Measurements from ENCODE around the gene LTV1.
"Not testable (repeated sequence)": the region's sequence is repeated elsewhere in the genome, so short reads cannot be mapped to it uniquely, and the experiment has no call there.

LTV1 gene

DNA sequence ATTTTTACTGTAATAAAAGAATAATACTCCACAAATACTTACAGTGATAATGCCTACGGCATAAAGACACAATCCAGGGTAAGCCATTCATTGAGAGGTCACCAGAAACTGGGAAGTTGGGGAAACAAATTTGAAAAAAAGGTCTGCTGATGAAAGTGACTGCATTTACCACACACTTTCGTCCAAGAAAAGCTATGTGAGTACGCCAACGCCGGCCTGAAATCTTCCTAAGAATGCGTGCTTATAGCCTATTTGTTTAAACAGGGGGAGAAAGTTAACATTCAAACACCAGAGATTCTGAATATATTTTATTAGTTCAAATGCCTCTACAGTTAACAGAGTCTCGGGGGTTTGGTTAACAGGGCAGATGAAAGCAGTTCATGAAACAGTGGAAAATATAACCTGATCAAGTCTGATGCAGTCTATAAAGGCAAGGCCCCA, 657 bp upstream of the LTV1 start:
- no peak for DNase-seq (ENCODE audit: low spot score)

- peak; percentile 7 for DNase-seq (ENCODE audit: low spot score)
These were observed 500 bp downstream of the LTV1 start for GRCh38 chr6:143843677-143843999.

- no peak for DNase-seq (ENCODE audit: low spot score)
These were observed 868 bp downstream of the LTV1 start for GRCh38 chr6:143844006-143844405.

- no peak for DNase-seq (ENCODE audit: low spot score)
These were observed 1.9 kb downstream of the LTV1 start for GRCh38 chr6:143845033-143845432.

DNA sequence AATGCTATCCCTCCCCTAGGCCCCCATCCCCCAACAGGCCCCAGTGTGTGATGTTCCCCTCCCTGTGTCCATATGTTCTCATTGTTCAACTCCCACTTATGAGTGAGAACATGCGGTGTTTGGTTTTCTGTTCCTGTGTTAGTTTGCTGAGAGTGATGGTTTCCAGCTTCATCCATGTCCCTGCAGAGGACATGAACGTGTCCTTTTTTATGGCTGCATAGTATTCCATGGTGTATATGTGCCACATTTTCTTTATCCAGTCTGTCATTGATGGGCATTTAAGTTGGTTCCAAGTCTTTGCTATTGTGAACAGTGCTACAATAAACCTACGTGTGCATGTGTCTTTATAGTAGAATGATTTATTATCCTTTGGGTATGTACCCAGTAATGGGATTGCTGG, 8.6 kb downstream of the LTV1 start:
- DNase-seq (ENCODE audit: low spot score): not testable (repeated sequence)

DNA sequence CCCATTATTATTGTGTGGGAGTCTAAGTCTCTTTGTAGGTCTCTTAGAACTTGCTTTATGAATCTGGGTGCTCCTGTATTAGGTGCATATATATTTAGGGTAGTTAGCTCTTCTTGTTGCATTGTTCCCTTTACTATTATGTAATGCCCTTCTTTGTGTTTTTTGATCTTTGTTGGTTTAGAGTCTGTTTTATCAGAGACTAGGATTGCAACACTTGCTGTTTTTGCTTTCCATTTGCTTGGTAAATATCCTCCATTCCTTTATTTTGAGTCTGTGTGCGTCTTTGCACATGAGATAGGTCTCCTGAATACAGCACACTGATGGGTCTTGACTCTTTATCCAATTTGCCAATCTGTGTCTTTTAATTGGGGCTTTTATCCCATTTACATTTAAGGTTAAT, 11.9 kb downstream of the LTV1 start:
- not testable (repeated sequence) for DNase-seq (ENCODE audit: low spot score)

DNA sequence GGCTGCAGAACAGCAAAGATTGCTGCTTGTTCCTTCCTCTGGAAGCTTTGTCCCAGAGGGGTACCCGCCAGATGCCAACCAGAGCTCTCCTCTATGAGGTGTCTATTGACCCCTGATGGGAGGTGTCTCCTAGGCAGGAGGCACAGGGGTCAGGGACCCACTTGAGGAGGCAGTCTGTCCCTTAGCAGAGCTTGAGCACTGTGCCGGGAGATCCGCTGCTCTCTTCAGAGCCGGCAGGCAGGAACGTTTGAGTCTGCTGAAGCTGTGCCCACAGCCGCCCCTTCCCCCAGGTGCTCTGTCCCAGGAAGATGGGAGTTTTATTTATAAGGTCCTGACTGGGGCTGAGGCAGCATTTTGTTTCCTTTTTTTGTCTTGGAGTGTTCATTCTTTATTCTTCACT, 13.6 kb downstream of the LTV1 start:
- DNase-seq (ENCODE audit: low spot score): not testable (repeated sequence)

GRCh38 chr6:143857651-143858050, 14.5 kb downstream of the LTV1 start:
- no peak for DNase-seq (ENCODE audit: low spot score)

DNA sequence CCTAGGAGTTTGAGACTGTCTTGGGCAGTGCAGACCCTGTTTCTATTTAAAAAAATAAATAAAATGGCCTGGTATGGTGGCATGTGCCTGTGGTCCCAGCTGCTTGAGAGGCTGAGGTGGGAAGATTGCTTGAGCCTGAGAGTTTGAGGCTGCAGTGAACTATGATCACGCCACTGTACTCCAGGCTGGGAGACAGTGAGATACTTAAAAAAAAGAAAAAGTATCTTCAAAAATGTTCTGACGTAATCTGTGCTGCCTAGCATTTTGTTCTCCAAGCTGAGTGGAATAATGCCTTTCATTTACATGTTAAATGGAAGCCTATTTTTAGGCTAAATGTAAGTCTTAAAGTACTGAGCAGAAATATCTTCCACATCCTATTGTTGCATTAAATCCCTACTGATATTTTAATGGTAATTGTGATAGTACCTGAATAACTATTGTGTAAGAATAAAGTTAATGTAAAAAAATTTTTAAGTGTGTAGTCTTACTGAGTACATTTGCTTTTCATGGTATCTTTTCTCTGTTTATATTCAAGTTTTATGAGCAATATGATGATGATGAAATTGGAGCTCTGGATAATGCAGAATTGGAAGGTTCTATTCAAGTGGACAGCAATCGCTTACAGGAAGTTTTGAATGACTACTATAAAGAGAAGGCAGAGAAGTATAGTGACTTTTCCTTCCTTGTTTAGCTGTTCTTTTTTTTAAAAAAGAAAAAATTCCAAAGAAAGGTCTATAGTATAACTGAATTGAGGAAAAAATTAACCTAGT, 16.9 kb downstream of the LTV1 start:
- no peak for DNase-seq (ENCODE audit: low spot score)

DNA sequence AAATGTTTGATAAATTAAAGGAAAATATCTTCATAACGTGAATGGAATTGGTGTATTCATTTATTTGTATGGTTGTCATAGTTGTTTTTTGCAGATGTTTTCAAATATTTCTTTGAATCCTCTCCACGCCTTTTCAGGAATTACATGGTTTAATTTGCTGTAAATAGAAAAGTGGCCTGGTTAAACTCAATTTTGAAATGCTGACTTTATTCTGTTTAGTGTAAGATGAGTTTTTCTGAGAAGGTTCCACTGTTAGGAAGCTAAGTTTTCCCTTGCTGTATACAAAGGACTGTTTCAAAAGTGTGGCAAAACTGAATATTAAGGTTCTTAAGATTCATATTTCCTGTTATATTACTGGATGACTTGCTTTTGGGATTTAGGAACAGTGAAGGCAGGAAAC, 20.6 kb downstream of the LTV1 start:
- no peak for DNase-seq (ENCODE audit: low spot score)

- no peak for DNase-seq (ENCODE audit: low spot score)
These were observed 21.1 kb downstream of the LTV1 start, which contains the start of gene ZC2HC1B for GRCh38 chr6:143864234-143864633. TSS of gene ZC2HC1B (plus strand) at chr6:143864474. CDS start at chr6:143864540, 66 bp downstream.

DNA sequence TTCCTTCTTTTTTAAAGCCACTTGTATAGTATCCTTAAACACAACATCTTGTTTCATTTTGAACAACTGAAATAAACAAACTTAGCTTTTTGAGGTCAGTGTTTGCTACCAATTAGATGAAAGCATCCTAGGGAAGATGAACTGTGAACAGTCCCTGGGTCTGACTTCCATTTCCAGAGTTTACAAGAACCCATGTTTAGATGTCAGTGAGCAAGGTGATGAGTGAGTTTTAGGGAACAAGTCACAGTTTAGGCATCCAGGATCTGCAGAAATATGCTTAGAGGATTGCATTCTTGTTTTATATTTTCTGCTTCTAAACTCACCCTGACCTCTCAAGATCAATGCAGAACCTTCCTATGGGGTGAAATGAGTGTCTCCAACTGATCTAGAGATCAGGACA, 24.1 kb downstream of the LTV1 start:
- no peak for DNase-seq (ENCODE audit: low spot score)

DNA sequence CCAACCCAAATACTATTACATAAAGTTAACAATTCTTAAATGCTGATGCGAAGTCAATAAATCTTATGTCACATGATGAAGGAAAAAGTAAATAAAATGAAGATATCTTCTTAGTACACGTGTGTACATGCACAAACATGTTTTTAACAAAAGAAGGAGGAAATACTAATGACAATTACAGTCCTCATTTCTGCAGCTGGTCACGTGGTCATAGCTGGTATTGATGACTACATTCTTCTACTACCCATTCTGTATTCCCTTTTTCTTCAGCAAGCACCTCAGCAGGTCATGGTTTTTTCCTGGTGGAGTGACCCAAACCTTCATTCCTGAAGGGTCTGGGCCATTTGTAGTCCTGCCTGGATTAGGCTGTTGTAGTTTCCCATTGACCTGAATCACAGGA, 25.7 kb downstream of the LTV1 start:
- DNase-seq (ENCODE audit: low spot score): not testable (repeated sequence)

GRCh38 chr6:143871202-143871730, 28.1 kb downstream of the LTV1 start:
- not testable (repeated sequence) for DNase-seq (ENCODE audit: low spot score)

- no peak for DNase-seq (ENCODE audit: low spot score)
These were observed 29.1 kb downstream of the LTV1 start for GRCh38 chr6:143872201-143872600.

DNA sequence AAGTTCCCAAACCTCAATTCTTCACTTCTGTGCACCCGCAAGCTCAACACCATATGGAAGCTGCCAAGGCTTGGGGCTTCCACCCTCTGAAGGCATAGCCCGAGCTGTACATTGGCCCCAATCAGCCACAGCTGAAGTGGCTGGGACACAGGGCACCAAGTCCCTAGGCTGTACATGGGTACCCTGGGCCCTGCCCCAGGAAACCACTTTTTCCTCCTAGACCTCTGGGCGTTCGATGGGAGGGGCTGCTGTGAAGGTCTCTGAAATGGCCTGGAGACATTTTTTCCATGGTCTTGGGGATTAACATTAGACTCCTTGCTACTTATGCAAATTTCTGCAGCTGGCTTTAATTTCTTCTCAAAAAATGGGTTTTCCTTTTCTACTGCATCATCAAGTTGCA, 30.5 kb downstream of the LTV1 start:
- not testable (repeated sequence) for DNase-seq (ENCODE audit: low spot score)

- DNase-seq (ENCODE audit: low spot score): not testable (repeated sequence)
These were observed 31.4 kb downstream of the LTV1 start for GRCh38 chr6:143874503-143874902.

DNA sequence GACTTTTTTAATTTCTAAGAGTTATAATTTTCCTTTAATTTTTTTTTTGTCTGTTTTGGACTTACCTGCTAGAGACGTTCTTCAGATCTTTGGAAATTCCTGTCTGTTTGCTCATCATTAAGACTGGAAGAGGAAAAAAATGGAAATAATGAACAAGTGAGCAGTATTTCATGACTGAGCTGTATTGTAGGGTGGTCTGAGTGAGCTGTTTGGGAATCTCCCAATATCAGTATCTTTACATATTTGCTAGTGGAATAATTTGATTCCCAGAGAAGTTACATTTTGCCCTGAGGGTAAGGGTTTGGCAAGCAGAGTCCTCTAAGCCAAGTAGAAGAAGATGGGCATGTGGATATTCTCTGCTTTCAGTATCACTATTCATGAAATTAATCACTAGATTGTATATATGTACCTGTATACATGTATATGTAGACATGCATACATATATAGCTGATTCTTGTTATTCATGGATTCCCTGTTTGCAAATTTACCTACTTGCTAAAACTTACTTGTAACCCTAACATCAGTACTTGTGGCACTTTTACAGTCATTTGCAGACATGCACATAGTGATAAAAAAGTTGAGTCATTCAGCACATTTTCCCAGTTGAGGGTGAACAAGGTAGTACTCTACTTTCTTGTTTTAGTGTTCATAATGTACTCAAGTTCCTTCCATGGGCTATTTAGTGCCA, 34.6 kb downstream of the LTV1 start:
- DNase-seq (ENCODE audit: low spot score): no peak

DNA sequence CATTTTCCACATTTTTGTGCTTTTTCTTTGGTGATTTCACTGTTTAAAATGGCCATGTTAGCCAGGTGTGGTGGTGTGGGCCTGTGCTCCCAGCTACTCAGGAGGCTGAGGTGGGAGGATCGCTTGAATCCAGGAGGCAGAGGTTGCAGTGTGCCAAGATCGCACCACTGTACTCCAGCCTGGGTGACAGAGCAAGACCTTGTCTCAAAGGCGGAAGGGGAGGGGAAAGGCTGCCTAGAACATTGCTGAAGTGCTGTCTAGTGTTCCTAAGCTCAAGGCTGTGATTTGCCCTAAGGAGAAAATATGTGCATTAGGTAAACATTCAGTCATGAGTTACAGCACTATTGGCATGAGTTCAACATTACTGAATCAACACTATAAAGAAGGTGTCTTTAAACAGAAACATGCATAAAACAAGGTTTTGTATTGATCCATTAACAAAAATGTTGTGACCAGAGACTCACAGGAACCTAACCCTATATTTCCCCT, 35.2 kb downstream of the LTV1 start:
- no peak for DNase-seq (ENCODE audit: low spot score)

DNA sequence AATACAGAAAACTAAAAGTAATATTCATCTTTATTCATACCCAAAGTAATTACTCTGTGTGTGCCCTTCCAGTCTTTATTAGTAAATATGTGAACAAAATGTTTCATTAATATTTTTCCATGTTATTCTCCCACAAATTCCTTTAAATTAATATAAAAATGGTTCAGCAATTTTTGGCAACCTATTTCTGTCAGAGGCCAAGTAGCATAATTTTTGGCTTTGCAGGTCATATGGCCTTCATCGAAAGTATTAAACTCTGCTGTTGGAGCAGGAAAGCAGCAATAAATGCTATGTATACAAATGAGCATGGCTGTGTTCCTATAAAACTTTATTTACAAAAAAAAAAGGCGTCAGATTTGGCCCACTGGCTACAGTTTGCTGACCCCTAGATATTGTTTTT, 37.3 kb downstream of the LTV1 start:
- no peak for DNase-seq (ENCODE audit: low spot score)

DNA sequence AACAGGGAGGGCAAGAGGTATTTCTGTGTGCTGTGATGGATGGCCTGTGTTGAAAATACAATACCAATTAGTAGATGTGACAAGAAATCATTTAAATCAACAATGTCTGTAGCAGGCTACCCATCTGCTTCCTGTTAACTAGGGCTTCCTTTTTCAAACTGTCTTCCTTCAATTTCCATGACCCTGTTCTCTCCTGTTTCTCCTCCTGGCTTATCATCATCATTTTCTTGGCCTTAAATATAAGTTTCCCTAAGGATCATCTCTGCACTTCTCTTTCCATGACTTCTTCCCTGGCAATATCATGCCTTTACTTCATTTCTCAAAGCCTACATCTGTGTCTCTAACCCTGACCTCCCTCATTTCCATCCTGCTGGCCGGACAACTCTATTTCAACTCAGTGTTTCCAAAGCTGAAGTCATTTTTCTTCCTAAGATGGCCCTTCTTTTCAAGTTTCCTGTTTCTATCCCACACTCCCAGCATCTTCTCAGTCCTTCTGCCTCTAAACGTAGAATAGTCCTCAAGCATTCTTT, 39.3 kb downstream of the LTV1 start:
- no peak for DNase-seq (ENCODE audit: low spot score)

DNA sequence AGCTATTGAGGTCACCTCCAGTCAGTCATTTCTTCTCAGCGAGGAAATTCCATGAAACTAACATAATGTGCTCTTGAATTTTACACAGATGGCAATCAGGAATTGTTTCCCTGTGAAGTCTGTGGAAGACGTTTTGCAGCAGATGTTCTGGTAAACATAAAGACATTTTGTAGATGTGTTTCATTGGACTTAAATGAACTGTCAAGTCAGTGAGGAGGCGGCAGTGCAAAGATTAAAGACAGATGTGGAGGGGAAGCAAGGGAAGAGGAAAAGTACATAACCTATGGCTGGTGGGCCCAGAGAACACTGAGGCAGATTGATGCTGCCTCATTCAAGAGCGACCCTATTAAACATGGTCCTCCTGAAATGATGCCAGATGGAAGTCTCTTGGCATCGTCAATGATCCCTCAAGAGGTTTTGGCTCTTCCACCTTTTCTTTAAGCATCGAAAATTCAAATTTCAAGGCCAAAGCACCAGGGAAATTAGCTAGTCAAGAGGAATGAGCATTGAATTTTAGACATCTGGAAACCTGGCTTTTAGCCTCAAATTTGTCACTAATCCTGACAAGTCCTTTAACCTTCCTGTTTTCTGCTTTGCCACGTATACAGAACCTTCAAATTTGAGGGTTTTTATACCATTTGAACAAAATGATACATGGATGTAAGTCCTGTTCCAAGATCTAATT, 41.2 kb downstream of the LTV1 start:
- no peak for DNase-seq (ENCODE audit: low spot score)

Data from hematopoietic multipotent progenitor cell treated with erythropoietin and hydrocortisone succinate and interleukin-3 and kit ligand, for 15 days (in vitro differentiated cells).